Activated naive CD4-positive, alpha-beta T cell treated with anti-CD3 and anti-CD28 coated beads, Interleukin-2, amount 50 U/mL, for 24 hours (primary cell): ENCODE measurements around the gene CATSPER3.

ENCODE experiments used
- H3K27ac Mint-ChIP-seq: one replicate; pipeline ENCODE4 v1.8.0; 2021; ENCODE audit warnings: mild to moderate bottlenecking, mixed read lengths
- H3K27me3 Mint-ChIP-seq: one replicate; pipeline ENCODE4 v1.8.0; 2021; ENCODE audit warnings: mixed read lengths
- H3K36me3 Mint-ChIP-seq: one replicate; pipeline ENCODE4 v1.8.0; 2021; ENCODE audit warnings: mixed read lengths
- H3K4me1 Mint-ChIP-seq: one replicate; pipeline ENCODE4 v1.8.0; 2021; ENCODE audit warnings: mixed read lengths
- H3K4me3 Mint-ChIP-seq: one replicate; pipeline ENCODE4 v1.8.0; 2021; ENCODE audit warnings: mild to moderate bottlenecking, mixed read lengths
- H3K9me3 Mint-ChIP-seq: one replicate; pipeline ENCODE4 v1.8.0; 2021; ENCODE audit warnings: mixed read lengths

Gene CATSPER3

GRCh38 chr5:135028791-135029476 is 61.2 kb downstream of the CATSPER3 start:
- peaks cover 46% of the 10 kb centered on the region for H3K27me3 Mint-ChIP-seq
- peaks cover 38% of the 10 kb centered on the region for H3K4me1 Mint-ChIP-seq
- no peak overlapping the region for H3K4me3 Mint-ChIP-seq
- H3K27ac Mint-ChIP-seq = no peak overlapping the region
- H3K36me3 Mint-ChIP-seq = peaks cover 9% of the 10 kb centered on the region
- peaks cover 4% of the 10 kb centered on the region for H3K9me3 Mint-ChIP-seq

- H3K9me3 Mint-ChIP-seq = peaks cover 4% of the 10 kb centered on the region
- peaks cover 41% of the 10 kb centered on the region for H3K4me1 Mint-ChIP-seq
- peak overlapping the region; percentile 21 for H3K27ac Mint-ChIP-seq
- H3K27me3 Mint-ChIP-seq = peaks cover 48% of the 10 kb centered on the region
- H3K36me3 Mint-ChIP-seq = peaks cover 9% of the 10 kb centered on the region
- no peak overlapping the region for H3K4me3 Mint-ChIP-seq
These were observed 61.9 kb downstream of the CATSPER3 start for GRCh38 chr5:135029477-135030122.

DNA sequence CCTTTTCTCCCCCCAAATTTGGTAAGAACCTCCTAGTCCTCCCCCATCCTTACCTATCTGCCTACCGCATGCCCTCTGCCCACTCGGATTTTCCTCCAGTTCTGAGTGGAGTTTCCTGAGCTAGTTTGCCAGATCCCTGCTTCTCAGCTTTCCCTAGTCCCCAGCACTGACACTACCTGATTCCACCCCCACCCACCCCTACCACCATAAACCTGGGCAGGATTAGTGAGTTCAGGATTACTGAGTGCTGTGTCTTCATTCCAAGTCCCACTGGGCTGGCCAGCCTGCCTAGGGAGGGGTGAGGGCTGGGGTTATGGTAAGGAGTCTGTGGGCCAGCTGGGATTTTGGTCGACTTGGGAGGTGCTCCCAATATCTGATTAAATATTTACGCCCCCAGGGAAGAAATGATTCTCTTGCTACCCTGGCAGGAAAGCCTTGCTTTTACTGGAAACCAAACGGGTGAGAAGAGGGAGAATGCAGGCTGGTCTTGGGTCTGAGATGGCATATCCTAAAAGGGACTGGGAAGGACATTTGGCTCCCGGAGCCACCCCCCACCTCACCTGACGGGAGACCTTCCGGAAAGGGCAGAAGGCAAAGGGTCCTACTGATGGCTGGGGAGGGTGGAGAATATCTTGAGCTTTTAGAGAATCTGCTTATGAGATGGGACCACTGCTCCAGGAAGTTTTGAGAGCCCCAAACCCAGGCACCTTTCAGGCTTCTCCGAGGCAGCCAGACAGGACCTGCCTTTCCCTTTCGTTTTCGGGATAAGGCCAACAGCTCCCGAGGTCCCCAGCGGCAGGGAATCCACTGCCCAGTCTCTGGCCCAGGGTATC is 62.6 kb downstream of the CATSPER3 start:
- Mint-ChIP-seq H3K4me1 (peaks cover 44% of the 10 kb centered on the region), H3K36me3 (peaks cover 9% of the 10 kb centered on the region), H3K4me3 (no peak overlapping the region), H3K27me3 (peaks cover 51% of the 10 kb centered on the region), H3K9me3 (peaks cover 4% of the 10 kb centered on the region), H3K27ac (no peak overlapping the region)

GRCh38 chr5:135030956-135031812 is 63.5 kb downstream of the CATSPER3 start:
- H3K4me3 Mint-ChIP-seq = peak overlapping the region; percentile 20
- peaks cover 44% of the 10 kb centered on the region for H3K4me1 Mint-ChIP-seq
- H3K27ac Mint-ChIP-seq = no peak overlapping the region
- H3K27me3 Mint-ChIP-seq = peaks cover 51% of the 10 kb centered on the region
- H3K36me3 Mint-ChIP-seq = peaks cover 9% of the 10 kb centered on the region
- peaks cover 4% of the 10 kb centered on the region for H3K9me3 Mint-ChIP-seq

- H3K9me3 Mint-ChIP-seq = peaks cover 4% of the 10 kb centered on the region
- H3K27me3 Mint-ChIP-seq = peaks cover 51% of the 10 kb centered on the region
- H3K27ac Mint-ChIP-seq = no peak overlapping the region
- H3K36me3 Mint-ChIP-seq = peaks cover 9% of the 10 kb centered on the region
- peak overlapping the region; percentile 69 for H3K4me3 Mint-ChIP-seq
- peaks cover 44% of the 10 kb centered on the region for H3K4me1 Mint-ChIP-seq
These were observed 64.3 kb downstream of the CATSPER3 start for GRCh38 chr5:135031813-135032694.

- Mint-ChIP-seq H3K27ac (no peak overlapping the region), H3K27me3 (peaks cover 49% of the 10 kb centered on the region), H3K4me3 (peak overlapping the region; percentile 69), H3K4me1 (peaks cover 44% of the 10 kb centered on the region), H3K36me3 (peaks cover 9% of the 10 kb centered on the region), H3K9me3 (peaks cover 4% of the 10 kb centered on the region)
These were observed 64.9 kb downstream of the CATSPER3 start for GRCh38 chr5:135032695-135032998.

DNA sequence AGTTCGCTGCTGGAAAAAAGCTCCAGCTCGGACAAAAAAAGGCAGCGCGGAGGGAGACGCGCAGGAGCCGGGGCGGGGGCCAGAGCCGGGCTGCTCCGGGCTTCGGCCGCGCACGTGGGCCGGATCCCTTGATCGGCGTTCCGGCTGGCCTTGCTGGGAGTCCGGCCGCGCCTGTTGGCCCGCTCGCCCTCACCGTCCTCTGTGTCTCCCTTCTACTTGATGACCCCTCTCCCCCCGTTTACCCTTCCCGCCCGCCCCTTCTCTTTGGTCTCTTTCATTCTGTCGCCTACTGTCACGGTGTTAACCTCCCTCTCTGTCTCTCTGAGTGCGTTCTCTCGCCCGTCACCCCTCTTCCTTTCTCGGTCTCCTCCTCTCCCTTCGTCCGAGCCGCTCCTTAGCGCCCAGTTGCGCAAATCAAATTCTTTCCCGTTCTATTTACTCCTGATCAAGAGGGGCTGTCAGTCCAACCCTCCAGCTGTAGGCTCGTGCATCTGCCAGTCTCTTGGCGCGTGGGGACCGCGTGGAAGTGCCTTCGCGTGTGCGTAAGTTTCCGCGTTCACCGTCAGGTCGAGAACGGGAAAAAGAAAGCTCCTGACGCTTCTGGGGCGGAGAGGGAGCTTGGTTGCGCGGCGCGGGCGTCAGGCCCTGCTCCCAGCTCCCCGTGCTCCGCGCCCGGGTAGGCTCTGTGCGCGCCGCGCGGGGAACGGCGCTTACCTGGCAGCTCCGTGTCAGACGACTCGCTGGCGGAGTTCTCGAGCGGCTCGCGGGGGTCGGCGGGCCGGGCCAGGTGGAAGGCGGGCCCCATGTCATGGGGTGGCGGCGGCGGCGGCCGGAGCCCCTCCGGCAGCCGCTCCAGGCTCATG is 65.5 kb downstream of the CATSPER3 start:
- Mint-ChIP-seq H3K27me3 (peaks cover 54% of the 10 kb centered on the region), H3K27ac (no peak overlapping the region), H3K9me3 (peaks cover 4% of the 10 kb centered on the region), H3K4me3 (peak overlapping the region; percentile 80), H3K36me3 (peaks cover 9% of the 10 kb centered on the region), H3K4me1 (peaks cover 45% of the 10 kb centered on the region)

- H3K27ac Mint-ChIP-seq = no peak within 1 kb of the TSS
- peaks cover 48% of the 10 kb centered on the region for H3K4me1 Mint-ChIP-seq
- H3K9me3 Mint-ChIP-seq = peaks cover 4% of the 10 kb centered on the region
These were observed 66.2 kb downstream of the CATSPER3 start, which contains the start of gene PITX1 for GRCh38 chr5:135033901-135034235. Gene PITX1, minus strand, starts transcription at chr5:135034228. Its CDS starts 347 bp downstream, at chr5:135033881.

GRCh38 chr5:135034236-135034962 is 66.7 kb downstream of the CATSPER3 start:
- H3K36me3 Mint-ChIP-seq = peaks cover 6% of the 10 kb centered on the region
- no peak overlapping the region for H3K27ac Mint-ChIP-seq
- peak overlapping the region; percentile 85 for H3K4me3 Mint-ChIP-seq
- H3K27me3 Mint-ChIP-seq = peaks cover 56% of the 10 kb centered on the region
- H3K4me1 Mint-ChIP-seq = peaks cover 45% of the 10 kb centered on the region
- peaks cover 4% of the 10 kb centered on the region for H3K9me3 Mint-ChIP-seq

More at GRCh38 chr5:135033901-135034235, 66.2 kb downstream of the CATSPER3 start, which contains the start of gene PITX1:
- Mint-ChIP-seq H3K4me3 (peak within 1 kb of the TSS; percentile 85), H3K36me3 (peaks cover 7% of the 10 kb centered on the region), H3K27me3 (peaks cover 58% of the 10 kb centered on the region)

DNA sequence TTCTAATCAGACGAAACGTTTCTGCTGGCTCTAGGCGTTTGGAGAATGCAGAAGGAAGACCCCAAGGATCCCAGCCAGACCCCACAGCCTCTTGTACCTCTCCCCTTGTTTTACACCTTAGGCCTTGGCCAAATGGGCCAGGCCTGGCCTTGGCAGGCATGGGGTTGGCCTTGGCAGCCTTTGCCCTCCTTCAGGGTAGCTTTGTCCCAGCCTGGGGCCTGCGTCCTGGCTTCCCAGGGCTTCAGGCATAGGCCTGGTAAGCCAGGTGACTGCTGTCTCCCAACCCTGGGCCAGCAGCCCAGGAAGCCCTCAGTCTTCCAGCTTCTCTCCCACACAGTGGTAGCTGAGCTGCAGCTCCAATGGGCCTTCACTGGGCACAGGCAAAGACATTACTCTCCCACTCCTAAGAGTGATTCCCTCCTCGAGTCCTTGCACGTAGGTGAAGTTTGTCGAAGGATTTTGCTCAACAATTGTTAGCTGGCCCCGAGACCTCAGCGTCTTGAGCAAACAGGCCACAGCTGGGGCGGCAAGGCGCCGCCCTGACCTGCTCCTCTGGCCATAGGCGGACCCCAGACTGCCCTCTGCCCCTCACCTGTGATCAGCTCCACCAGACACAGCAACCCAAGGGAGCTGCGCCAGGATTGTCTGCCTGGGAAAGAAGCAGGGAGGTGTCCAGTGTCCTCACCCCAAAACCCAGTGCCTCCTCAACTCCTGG is 67.4 kb downstream of the CATSPER3 start:
- Mint-ChIP-seq H3K4me3 (peak overlapping the region; percentile 85), H3K9me3 (no peaks in the 10 kb centered on the region), H3K27me3 (peaks cover 51% of the 10 kb centered on the region), H3K36me3 (peaks cover 2% of the 10 kb centered on the region), H3K27ac (no peak overlapping the region), H3K4me1 (peaks cover 40% of the 10 kb centered on the region)

DNA sequence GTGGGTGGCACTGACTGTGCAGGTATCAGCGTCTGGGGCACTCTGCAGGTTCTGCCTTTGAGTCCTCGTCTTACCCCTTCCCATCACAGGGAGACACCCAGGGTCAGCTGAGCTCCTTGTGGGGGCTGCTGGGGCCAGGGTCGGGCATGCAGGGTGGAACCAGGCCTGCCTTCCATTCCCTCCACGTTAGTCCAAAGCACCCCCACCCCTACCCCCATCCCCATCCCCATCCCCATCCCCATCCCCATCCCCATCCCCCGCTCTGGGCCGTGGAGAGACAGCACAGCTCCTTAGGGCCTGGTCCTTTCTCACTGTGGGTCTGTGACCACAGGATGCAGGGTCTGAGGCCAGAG is 67.9 kb downstream of the CATSPER3 start:
- no peak overlapping the region for H3K4me3 Mint-ChIP-seq
- H3K4me1 Mint-ChIP-seq = peaks cover 40% of the 10 kb centered on the region
- no peak overlapping the region for H3K27ac Mint-ChIP-seq

GRCh38 chr5:135036405-135036804 is 68.7 kb downstream of the CATSPER3 start:
- peaks cover 48% of the 10 kb centered on the region for H3K27me3 Mint-ChIP-seq
- H3K9me3 Mint-ChIP-seq = no peaks in the 10 kb centered on the region
- no peak overlapping the region for H3K27ac Mint-ChIP-seq
- H3K36me3 Mint-ChIP-seq = no peaks in the 10 kb centered on the region
- H3K4me3 Mint-ChIP-seq = no peak overlapping the region
- H3K4me1 Mint-ChIP-seq = peaks cover 34% of the 10 kb centered on the region

More for the DNA sequence above, 67.9 kb downstream of the CATSPER3 start:
- no peaks in the 10 kb centered on the region for H3K9me3 Mint-ChIP-seq
- H3K36me3 Mint-ChIP-seq = no peaks in the 10 kb centered on the region
- H3K27me3 Mint-ChIP-seq = peaks cover 51% of the 10 kb centered on the region
